OCI-LY7 (cell line): ENCODE data around the gene DZANK1.

Experiments
- EZH2phosphoT487 ChIP-seq: fragments of 200-600 bp; sonication (generic); IDR thresholded peaks from 2 replicates; pipeline ENCODE4 v1.6.1; 2018; ENCODE audit warnings: low read depth, borderline replicate concordance, mild to moderate bottlenecking, mixed run types, antibody characterized with exemption, low read length, moderate library complexity, mixed read lengths
- TF ChIP-seq, protein P1 (sequence below): fragments of 200-600 bp; sonication (generic); conservative IDR thresholded peaks from 2 replicates; pipeline ENCODE4 v1.5.1; 2014; ENCODE audit warnings: mild to moderate bottlenecking, antibody characterized with exemption, low read length, moderate library complexity, mixed read lengths

DNA sequence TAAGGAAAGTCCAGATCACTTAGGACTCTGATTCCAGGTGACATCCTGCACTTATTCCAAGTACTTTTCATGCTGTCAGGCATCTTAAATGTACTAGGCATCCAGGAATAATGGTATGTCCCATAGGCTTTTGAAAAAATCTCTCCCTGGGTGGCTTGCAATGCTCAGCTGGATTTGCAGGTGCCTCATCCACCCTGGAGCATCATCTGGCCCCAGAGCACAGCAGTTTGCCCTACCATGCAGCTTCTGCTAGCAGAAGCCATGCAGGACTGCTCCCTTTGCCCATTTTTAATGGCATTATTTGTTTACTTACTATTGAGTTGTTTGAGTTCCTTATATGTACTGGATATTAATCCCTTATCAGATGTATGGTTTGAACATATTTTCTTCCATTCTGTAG is 45.2 kb downstream of the DZANK1 start:
- TF ChIP-seq, protein P1, sequence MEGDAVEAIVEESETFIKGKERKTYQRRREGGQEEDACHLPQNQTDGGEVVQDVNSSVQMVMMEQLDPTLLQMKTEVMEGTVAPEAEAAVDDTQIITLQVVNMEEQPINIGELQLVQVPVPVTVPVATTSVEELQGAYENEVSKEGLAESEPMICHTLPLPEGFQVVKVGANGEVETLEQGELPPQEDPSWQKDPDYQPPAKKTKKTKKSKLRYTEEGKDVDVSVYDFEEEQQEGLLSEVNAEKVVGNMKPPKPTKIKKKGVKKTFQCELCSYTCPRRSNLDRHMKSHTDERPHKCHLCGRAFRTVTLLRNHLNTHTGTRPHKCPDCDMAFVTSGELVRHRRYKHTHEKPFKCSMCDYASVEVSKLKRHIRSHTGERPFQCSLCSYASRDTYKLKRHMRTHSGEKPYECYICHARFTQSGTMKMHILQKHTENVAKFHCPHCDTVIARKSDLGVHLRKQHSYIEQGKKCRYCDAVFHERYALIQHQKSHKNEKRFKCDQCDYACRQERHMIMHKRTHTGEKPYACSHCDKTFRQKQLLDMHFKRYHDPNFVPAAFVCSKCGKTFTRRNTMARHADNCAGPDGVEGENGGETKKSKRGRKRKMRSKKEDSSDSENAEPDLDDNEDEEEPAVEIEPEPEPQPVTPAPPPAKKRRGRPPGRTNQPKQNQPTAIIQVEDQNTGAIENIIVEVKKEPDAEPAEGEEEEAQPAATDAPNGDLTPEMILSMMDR = no peak
- TF ChIP-seq EZH2phosphoT487 = no peak
